NB4 (cell line): ENCODE results near the gene ARHGAP30.

Experiments used
- CTCF ChIP-seq: IDR thresholded peaks from one replicate; pipeline ENCODE4 v1.5.1; 2012; ENCODE audit warnings: low read depth, low read length
- POLR2A ChIP-seq: IDR thresholded peaks from 2 replicates; pipeline ENCODE4 v1.6.1; 2011; ENCODE audit warnings: mild to moderate bottlenecking; ENCODE audit not compliant: insufficient read length; ENCODE audit errors: extremely low read depth

GRCh38 chr1:161115132-161115711 is 45.5 kb upstream of the ARHGAP30 start:
- TF ChIP-seq CTCF (no peak), POLR2A (no peak)
